Suprapubic skin (tissue), 4 donors: ENCODE results near the gene TAS2R20. TPM values are rescaled to one million over a fixed set of nuclear protein-coding genes. Genes with fewer than 3 reads are reported as not detected.

Experiments
- DNase-seq, 2 donors: peaks; one replicate each; pipeline ENCODE4 v3.0.0-alpha.2; 2019; ENCODE audit warnings: low spot score in 2 of 2
- H3K27ac ChIP-seq: fragments of 200-600 bp; sonication (generic); one replicate; pipeline ENCODE4 v1.5.1; 2019
- H3K27me3 ChIP-seq: fragments of 200-600 bp; sonication (generic); one replicate; pipeline ENCODE4 v1.5.1; 2019
- H3K36me3 ChIP-seq: fragments of 200-600 bp; sonication (generic); one replicate; pipeline ENCODE4 v1.5.1; 2019
- H3K4me1 ChIP-seq: fragments of 200-600 bp; sonication (generic); one replicate; pipeline ENCODE4 v1.5.1; 2019
- H3K4me3 ChIP-seq: fragments of 200-600 bp; sonication (generic); one replicate; pipeline ENCODE4 v1.5.1; 2019; ENCODE audit warnings: mild to moderate bottlenecking
- H3K9me3 ChIP-seq: fragments of 200-600 bp; sonication (generic); one replicate; pipeline ENCODE4 v1.5.1; 2019
- CTCF ChIP-seq, 2 donors: fragments of 200-600 bp in 1 of 2; fragments of 450-650 bp in 1 of 2; sonication (generic) in 1 of 2; IDR thresholded peaks; one replicate each; pipeline ENCODE4 v1.5.1; 2016 to 2019; ENCODE audit warnings: antibody characterized with exemption in 2 of 2, mild to moderate bottlenecking in 1 of 2, moderate library complexity in 1 of 2
- EP300 ChIP-seq: sonication (generic); formaldehyde crosslinking; IDR thresholded peaks from one replicate; pipeline ENCODE4 v1.6.1; 2017; ENCODE audit warnings: antibody characterized with exemption
- POLR2A ChIP-seq, 2 donors: fragments of 450-650 bp; IDR thresholded peaks; one replicate each; pipeline ENCODE4 v1.6.1; 2017; ENCODE audit warnings: antibody characterized with exemption in 2 of 2, mild to moderate bottlenecking in 2 of 2, moderate library complexity in 2 of 2
- POLR2AphosphoS5 ChIP-seq, 3 donors: sonication (generic); formaldehyde crosslinking; IDR thresholded peaks; one replicate each; pipeline ENCODE4 v1.6.1; 2017; ENCODE audit warnings: antibody characterized with exemption in 3 of 3
- whole genome bisulfite sequencing: methylation state at CpG from one replicate; pipeline ENCODE4 v1.1.5; 2018; 5-methylcytosine and 5-hydroxymethylcytosine counted together
- total RNA-seq, 4 donors: library from RNA; depleted of rRNA; stranded (reverse); fragments of >200 nt; gene quantifications; one replicate each; pipeline ENCODE4 v1.1.0, GENCODE V29; 2016

Gene TAS2R20
- total RNA-seq, 4 donors from 2014 or later = 1.0 to 4.1 (median 2.6) TPM; not detected in 1

DNA sequence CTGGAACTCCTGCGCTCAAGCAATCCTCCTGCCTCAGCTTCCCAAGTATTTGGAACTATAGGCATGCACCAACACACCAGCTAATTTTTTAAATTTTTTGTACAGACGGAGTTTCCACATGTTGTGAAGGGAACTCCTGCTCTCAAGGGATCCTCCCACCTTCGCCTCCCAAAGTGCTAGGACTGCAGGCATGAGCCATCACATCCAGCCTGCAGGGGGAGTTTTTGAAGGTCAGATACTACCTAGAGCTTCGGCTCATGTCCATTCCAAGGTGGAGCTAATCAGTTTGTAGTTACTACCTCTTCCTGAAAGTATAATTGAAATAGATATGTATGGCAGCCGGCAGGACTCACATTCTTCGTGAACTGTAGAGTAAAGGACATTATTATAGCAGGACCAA lies 28.0 kb upstream of the TAS2R20 start:
- no peaks in the 10 kb centered on the region for H3K4me1 ChIP-seq
- DNase-seq = no peak
- H3K27me3 ChIP-seq = no peaks in the 10 kb centered on the region
- TF ChIP-seq EP300 = no peak
- no peak for TF ChIP-seq POLR2AphosphoS5 (IDR thresholded peaks at IDR 0.05)
- TF ChIP-seq POLR2A (IDR thresholded peaks at IDR 0.05) = no peak
- TF ChIP-seq CTCF (IDR thresholded peaks at IDR 0.05) = no peak
- H3K27ac ChIP-seq = no peak overlapping the region
- peaks cover 5% of the 10 kb centered on the region for H3K9me3 ChIP-seq
- no peak overlapping the region for H3K4me3 ChIP-seq
- peaks cover 12% of the 10 kb centered on the region for H3K36me3 ChIP-seq
- 94% methylated on average over 6 of the region's 6 CpGs for WGBS

DNA sequence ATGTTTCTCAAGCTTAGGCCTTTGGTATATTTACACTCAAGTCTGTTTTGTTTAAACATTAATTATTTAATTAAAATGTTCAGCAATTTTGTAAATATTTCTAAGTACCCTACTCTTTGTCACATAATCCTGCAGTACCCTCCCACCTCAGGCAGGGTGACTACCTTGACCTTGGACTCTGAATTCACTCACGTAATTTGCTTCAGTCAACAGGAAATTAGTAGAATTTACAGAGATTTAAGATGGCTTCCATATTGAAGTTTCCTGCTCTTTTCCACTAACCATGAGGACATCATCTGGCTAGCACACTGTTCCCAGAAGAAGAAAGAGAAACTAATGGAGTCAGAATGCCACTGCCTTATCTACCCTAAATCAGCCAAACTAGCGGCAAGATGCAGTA lies 25.3 kb upstream of the TAS2R20 start:
- Histone ChIP-seq H3K9me3 (peaks cover 5% of the 10 kb centered on the region), H3K4me1 (no peaks in the 10 kb centered on the region), H3K4me3 (no peak overlapping the region), H3K36me3 (peaks cover 12% of the 10 kb centered on the region), H3K27ac (no peak overlapping the region), H3K27me3 (no peaks in the 10 kb centered on the region)
- TF ChIP-seq EP300 (no peak), POLR2AphosphoS5 (IDR thresholded peaks at IDR 0.05) (no peak), CTCF (IDR thresholded peaks at IDR 0.05) (no peak), POLR2A (IDR thresholded peaks at IDR 0.05) (no peak)
- 78% methylated on average over 2 of the region's 2 CpGs for WGBS
- no peak for DNase-seq

DNA sequence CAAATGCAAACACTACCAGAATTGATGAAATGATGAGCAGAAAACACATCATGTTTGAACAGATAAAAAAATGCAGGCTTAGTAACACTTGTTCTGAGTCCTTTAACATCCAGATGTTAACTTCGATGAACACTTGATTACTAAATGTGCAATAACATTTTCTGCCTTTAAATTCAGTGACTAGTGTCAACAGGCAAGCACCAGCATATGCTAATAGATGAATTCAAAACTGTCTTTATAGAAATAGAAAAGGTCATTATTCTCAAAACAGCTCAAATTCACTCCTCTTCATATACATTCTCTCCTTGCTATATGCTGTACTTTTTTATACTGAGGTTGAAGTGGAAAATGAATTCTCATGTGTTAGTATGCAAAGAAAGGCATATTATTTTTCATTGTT lies 24.4 kb upstream of the TAS2R20 start, which contains the start of gene TAS2R19:
TAS2R19 (minus strand) TSS at position 101 of the 400 bp plus-strand sequence; CDS start at position 52, 49 bp downstream.
- Histone ChIP-seq H3K4me1 (no peaks in the 10 kb centered on the region), H3K4me3 (no peak within 1 kb of the TSS), H3K27me3 (no peaks in the 10 kb centered on the region), H3K9me3 (peaks cover 5% of the 10 kb centered on the region), H3K27ac (no peak within 1 kb of the TSS), H3K36me3 (peaks cover 4% of the 10 kb centered on the region)
- TF ChIP-seq CTCF (IDR thresholded peaks at IDR 0.05) = no peak
- TF ChIP-seq EP300 = no peak
- TF ChIP-seq POLR2A (IDR thresholded peaks at IDR 0.05) = no peak
- no peak for TF ChIP-seq POLR2AphosphoS5 (IDR thresholded peaks at IDR 0.05)
- DNase-seq = no peak
- 72% methylated on average over 1 of the region's 1 CpG for WGBS

GRCh38 chr12:11016937-11017336 lies 18.8 kb upstream of the TAS2R20 start:
- H3K27me3 ChIP-seq = no peaks in the 10 kb centered on the region
- no peak overlapping the region for H3K27ac ChIP-seq
- H3K4me3 ChIP-seq = no peak overlapping the region
- 80% methylated on average over 1 of the region's 1 CpG for WGBS
- no peaks in the 10 kb centered on the region for H3K9me3 ChIP-seq
- no peaks in the 10 kb centered on the region for H3K36me3 ChIP-seq
- H3K4me1 ChIP-seq = no peaks in the 10 kb centered on the region
- TF ChIP-seq EP300 (no peak), CTCF (IDR thresholded peaks at IDR 0.05) (no peak), POLR2A (IDR thresholded peaks at IDR 0.05) (no peak), POLR2AphosphoS5 (IDR thresholded peaks at IDR 0.05) (no peak)
- DNase-seq = no peak

- H3K36me3 ChIP-seq = no peaks in the 10 kb centered on the region
- TF ChIP-seq EP300 = no peak
- no peak for TF ChIP-seq POLR2A (IDR thresholded peaks at IDR 0.05)
- TF ChIP-seq POLR2AphosphoS5 (IDR thresholded peaks at IDR 0.05) = no peak
- no peak for TF ChIP-seq CTCF (IDR thresholded peaks at IDR 0.05)
- WGBS = 94% methylated on average over 4 of the region's 4 CpGs
- DNase-seq = no peak
- H3K9me3 ChIP-seq = no peaks in the 10 kb centered on the region
- no peaks in the 10 kb centered on the region for H3K4me1 ChIP-seq
- no peak overlapping the region for H3K4me3 ChIP-seq
- H3K27me3 ChIP-seq = no peaks in the 10 kb centered on the region
- H3K27ac ChIP-seq = no peak overlapping the region
Observed at GRCh38 chr12:11015775-11016430, 17.8 kb upstream of the TAS2R20 start.
